Fibroblast of pulmonary artery (primary cell): ENCODE data around the gene AGAP1.

ENCODE experiments used
- DNase-seq: peaks from one replicate; pipeline ENCODE4 v3.0.0-alpha.2; 2010; ENCODE audit warnings: low read depth
- H3K4me3 ChIP-seq: replicated peaks from 2 replicates; pipeline ENCODE4 v1.5.1; 2011; ENCODE audit warnings: low read depth, mild to moderate bottlenecking, control low read depth, low read length, moderate library complexity
- CTCF ChIP-seq: IDR thresholded peaks from 2 replicates; pipeline ENCODE4 v1.5.1; 2011; ENCODE audit warnings: mild to moderate bottlenecking, control low read depth, low read length, inconsistent platforms; ENCODE audit errors: missing control alignments

The AGAP1 gene

DNA sequence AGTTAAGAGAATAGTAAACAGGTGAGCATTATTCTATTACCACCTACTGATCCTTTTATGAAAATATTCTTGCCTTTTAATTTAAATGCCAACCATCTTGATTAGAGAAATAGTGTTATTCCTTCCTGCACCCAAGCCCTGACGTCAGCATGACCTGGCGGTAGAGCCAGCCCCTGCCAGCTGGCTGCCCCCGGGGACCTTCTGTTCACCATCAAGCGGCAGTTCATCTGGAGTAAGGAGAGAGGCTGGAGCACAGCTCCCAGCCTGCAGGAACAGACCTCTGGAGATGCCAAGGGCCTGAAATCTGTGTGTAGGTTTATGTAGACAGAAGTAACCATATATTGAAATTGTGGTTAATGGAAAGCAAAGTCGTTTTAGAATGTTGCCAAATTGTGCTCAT, 502.6 kb downstream of the AGAP1 start:
- no peak for DNase-seq
- H3K4me3 ChIP-seq = no peak overlapping the region
- no peak for TF ChIP-seq CTCF

DNA sequence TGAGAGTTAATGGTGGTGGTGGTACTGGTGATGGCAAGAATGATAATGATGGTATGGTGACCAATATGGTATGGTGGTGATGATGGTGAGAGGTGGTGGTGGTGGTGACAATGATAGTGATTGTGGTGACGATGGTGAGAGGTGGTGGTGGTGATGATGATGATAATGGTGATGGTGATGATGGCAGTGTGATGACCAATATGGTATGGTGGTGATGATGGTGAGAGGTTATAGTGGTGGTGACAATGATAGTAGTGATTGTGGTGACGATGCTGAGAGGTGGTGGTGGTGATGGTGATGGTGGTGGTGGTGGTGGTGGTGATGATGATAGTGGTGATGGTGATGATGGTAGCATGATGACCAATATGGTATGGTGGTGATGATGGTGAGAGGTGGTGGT, 505.2 kb downstream of the AGAP1 start:
- no peak overlapping the region for H3K4me3 ChIP-seq
- DNase-seq = no peak
- no peak for TF ChIP-seq CTCF

- TF ChIP-seq CTCF = no peak
- DNase-seq = no peak
- H3K4me3 ChIP-seq = no peak overlapping the region
These were observed 507.5 kb downstream of the AGAP1 start for GRCh38 chr2:236001166-236001828.

GRCh38 chr2:236001854-236002253, 508.0 kb downstream of the AGAP1 start:
- H3K4me3 ChIP-seq = no peak overlapping the region
- no peak for TF ChIP-seq CTCF
- DNase-seq = no peak

DNA sequence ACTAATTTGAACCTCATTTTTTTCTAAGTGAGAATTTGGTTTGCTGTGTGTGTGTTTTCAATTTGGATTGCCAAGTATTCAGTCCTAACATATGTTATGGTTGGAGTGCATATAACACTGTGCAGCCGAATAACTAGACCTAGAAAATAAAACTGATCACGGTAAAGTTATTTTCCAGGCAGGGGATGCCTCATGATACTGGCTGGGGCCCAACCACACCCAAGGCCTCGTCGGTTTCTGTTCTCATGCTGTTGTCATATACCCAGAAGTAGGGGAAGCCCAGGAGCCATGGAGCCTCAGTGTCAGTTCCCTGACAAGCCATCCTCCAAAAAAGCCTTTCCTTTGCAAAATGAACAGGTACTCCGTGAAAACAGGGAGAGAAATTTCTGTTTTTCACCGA, 514.2 kb downstream of the AGAP1 start:
- no peak for DNase-seq
- H3K4me3 ChIP-seq = no peak overlapping the region
- no peak for TF ChIP-seq CTCF

- no peak for TF ChIP-seq CTCF
- no peak for DNase-seq
- no peak overlapping the region for H3K4me3 ChIP-seq
These were observed 515.0 kb downstream of the AGAP1 start for GRCh38 chr2:236008857-236009256.
